Caco-2 (cell line): Measurements from ENCODE around the gene SPP1. TPM values are rescaled to one million over a fixed set of nuclear protein-coding genes. Genes with fewer than 3 reads are reported as not detected.
A peak's percentile ranks its signal among the peaks of the same experiment; 100 is the strongest.

Experiments
- Bru-seq: library from RNA; stranded (reverse); fragments of 400-500 nt; gene quantifications from one replicate; lab custom pipeline; 2021; lab: Mats Ljungman, UMichigan
- BruChase-seq, 2 experiments: library from RNA; stranded (reverse); fragments of 400-500 nt; gene quantifications; one replicate each; lab custom pipeline; 2021; lab: Mats Ljungman, UMichigan
- BruUV-seq: library from RNA; stranded (reverse); fragments of 400-500 nt; replicated peaks from 2 replicates; lab custom pipeline; 2021; lab: Mats Ljungman, UMichigan
- CTCF ChIA-PET: fragments of 300-600 bp; sonication (Branson Sonifier 250); formaldehyde crosslinking; loops from one replicate; lab custom pipeline; 2022; ENCODE audit warnings: antibody characterized with exemption; lab: Charles Lee
- POLR2A ChIA-PET: fragments of 300-600 bp; sonication (Branson Sonifier 250); formaldehyde crosslinking; loops from one replicate; lab custom pipeline; 2022; ENCODE audit warnings: antibody characterized with exemption; lab: Charles Lee
- DNase-seq, 2 experiments: peaks; one replicate each; pipeline versions ENCODE4 v3.0.0 to v3.0.0-alpha.2; 2020 to 2022
- H3K27me3 ChIP-seq: replicated peaks from 2 replicates; pipeline ENCODE4 v1.6.0; 2011; ENCODE audit warnings: low read length; ENCODE audit not compliant: control insufficient read depth, insufficient read depth
- H3K36me3 ChIP-seq: 2 replicates; pipeline ENCODE4 v1.5.1; 2011; ENCODE audit warnings: low read length; ENCODE audit not compliant: control insufficient read depth, insufficient read depth
- H3K4me1 ChIP-seq: fragments of 250-450 bp; sonication (Bioruptor Pico); 2 replicates; pipeline ENCODE4 v1.5.1; 2020; ENCODE audit warnings: mild to moderate bottlenecking
- H3K4me3 ChIP-seq: 2 replicates; pipeline ENCODE4 v1.5.1; 2011; ENCODE audit warnings: low read depth, mild to moderate bottlenecking, control low read depth, low read length
- H3K9me3 ChIP-seq: fragments of 250-450 bp; sonication (Bioruptor Pico); 2 replicates; pipeline ENCODE4 v1.5.1; 2020; ENCODE audit warnings: mild to moderate bottlenecking, moderate library complexity
- H3K27ac Mint-ChIP-seq: one replicate; pipeline ENCODE4 v1.8.0; 2022; ENCODE audit warnings: mixed read lengths; ENCODE audit not compliant: unreplicated experiment
- H3K27me3 Mint-ChIP-seq: one replicate; pipeline ENCODE4 v1.8.0; 2022; ENCODE audit warnings: mixed read lengths; ENCODE audit not compliant: insufficient read depth, unreplicated experiment
- H3K36me3 Mint-ChIP-seq: one replicate; pipeline ENCODE4 v1.8.0; 2022; ENCODE audit warnings: mild to moderate bottlenecking, mixed read lengths; ENCODE audit not compliant: insufficient read depth, unreplicated experiment
- H3K4me1 Mint-ChIP-seq: one replicate; pipeline ENCODE4 v1.8.0; 2022; ENCODE audit warnings: low read depth, mixed read lengths; ENCODE audit not compliant: unreplicated experiment
- H3K4me3 Mint-ChIP-seq: one replicate; pipeline ENCODE4 v1.8.0; 2022; ENCODE audit warnings: mild to moderate bottlenecking, moderate library complexity, mixed read lengths; ENCODE audit not compliant: unreplicated experiment
- H3K9me3 Mint-ChIP-seq: one replicate; pipeline ENCODE4 v1.8.0; 2022; ENCODE audit warnings: mixed read lengths; ENCODE audit not compliant: unreplicated experiment
- intact Hi-C: fragments of 100-400 bp; cut with micrococcal nuclease; formaldehyde crosslinking; loops from one replicate; pipeline ENCODE4 v1.10.0; 2022; ENCODE audit not compliant: unreplicated experiment
- long read RNA-seq: library from polyadenylated mRNA; stranded (forward); transcript quantifications from one replicate; pipeline ENCODE4 v2.0.0, GENCODE V29; 2022
- total RNA-seq: library from RNA; stranded (reverse); gene quantifications from 2 replicates; pipeline ENCODE4 v1.2.3, GENCODE V29; 2022
- TF ChIP-seq, protein P1 (sequence below), 2 experiments: fragments of 200-600 bp in 1 of 2; IDR thresholded peaks; 1 replicate in 1 of 2; 2 replicates in 1 of 2; pipeline versions ENCODE4 v1.5.1 to v1.8.0; 2011 to 2022; ENCODE audit warnings: antibody characterized with exemption in 1 of 2, control low read depth in 1 of 2, inconsistent platforms in 1 of 2, low read depth in 1 of 2, low read length in 1 of 2, mild to moderate bottlenecking in 1 of 2, moderate library complexity in 1 of 2; ENCODE audit not compliant: insufficient read depth in 1 of 2, severe bottlenecking in 1 of 2, unreplicated experiment in 1 of 2

SPP1 gene
- total RNA-seq (0.77 and 0.88 TPM in 2 replicates), Bru-seq, nascent RNA (percentile 15 among the genes with signal in this experiment), BruChase-seq, experiment 1, labeled RNA remaining after a 2-hour chase (not detected), BruChase-seq, experiment 2, labeled RNA remaining after a 6-hour chase (percentile 22 among the genes with signal in this experiment)
- long read RNA-seq, partial matches to known transcripts, result 0 of 3 reads
- long read RNA-seq, other reads (novel, unspliced or antisense), result 0 of 3 reads

DNA sequence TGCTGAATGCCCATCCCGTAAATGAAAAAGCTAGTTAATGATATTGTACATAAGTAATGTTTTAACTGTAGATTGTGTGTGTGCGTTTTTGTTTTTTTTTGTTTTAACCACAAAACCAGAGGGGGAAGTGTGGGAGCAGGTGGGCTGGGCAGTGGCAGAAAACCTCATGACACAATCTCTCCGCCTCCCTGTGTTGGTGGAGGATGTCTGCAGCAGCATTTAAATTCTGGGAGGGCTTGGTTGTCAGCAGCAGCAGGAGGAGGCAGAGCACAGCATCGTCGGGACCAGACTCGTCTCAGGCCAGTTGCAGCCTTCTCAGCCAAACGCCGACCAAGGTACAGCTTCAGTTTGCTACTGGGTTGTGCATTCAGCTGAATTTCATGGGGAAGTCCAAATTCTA, at the start of gene SPP1:
TSS of gene SPP1 (plus strand) at position 249 of the 400 bp plus-strand sequence. CDS start 1,182 bp downstream, outside the sequence.
- CTCF ChIA-PET, result no interaction called here
- peaks cover 4% of the 10 kb centered on the region for H3K36me3 Mint-ChIP-seq
- H3K27me3 Mint-ChIP-seq, result peaks cover 2% of the 10 kb centered on the region
- Histone ChIP-seq H3K4me3 (no peak within 1 kb of the TSS), H3K9me3 (no peaks in the 10 kb centered on the region), H3K36me3 (no peaks in the 10 kb centered on the region), H3K4me1 (no peaks in the 10 kb centered on the region), H3K27me3 (no peaks in the 10 kb centered on the region)
- POLR2A ChIA-PET, result no interaction called here
- peaks cover 6% of the 10 kb centered on the region for H3K4me1 Mint-ChIP-seq
- no TSS peak for BruUV-seq
- H3K4me3 Mint-ChIP-seq, result no peak within 1 kb of the TSS
- intact Hi-C loops, result no loop called here
- peak in 1 of 2 experiments; percentile 10 for DNase-seq
- H3K27ac Mint-ChIP-seq, result no peak within 1 kb of the TSS
- TF ChIP-seq, protein P1, sequence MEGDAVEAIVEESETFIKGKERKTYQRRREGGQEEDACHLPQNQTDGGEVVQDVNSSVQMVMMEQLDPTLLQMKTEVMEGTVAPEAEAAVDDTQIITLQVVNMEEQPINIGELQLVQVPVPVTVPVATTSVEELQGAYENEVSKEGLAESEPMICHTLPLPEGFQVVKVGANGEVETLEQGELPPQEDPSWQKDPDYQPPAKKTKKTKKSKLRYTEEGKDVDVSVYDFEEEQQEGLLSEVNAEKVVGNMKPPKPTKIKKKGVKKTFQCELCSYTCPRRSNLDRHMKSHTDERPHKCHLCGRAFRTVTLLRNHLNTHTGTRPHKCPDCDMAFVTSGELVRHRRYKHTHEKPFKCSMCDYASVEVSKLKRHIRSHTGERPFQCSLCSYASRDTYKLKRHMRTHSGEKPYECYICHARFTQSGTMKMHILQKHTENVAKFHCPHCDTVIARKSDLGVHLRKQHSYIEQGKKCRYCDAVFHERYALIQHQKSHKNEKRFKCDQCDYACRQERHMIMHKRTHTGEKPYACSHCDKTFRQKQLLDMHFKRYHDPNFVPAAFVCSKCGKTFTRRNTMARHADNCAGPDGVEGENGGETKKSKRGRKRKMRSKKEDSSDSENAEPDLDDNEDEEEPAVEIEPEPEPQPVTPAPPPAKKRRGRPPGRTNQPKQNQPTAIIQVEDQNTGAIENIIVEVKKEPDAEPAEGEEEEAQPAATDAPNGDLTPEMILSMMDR (IDR thresholded peaks at IDR 0.05; ENCODE audit: insufficient read depth in 1 of 2, low read depth in 1 of 2, low read length in 1 of 2, severe bottlenecking in 1 of 2, unreplicated experiment in 1 of 2), result no peak
- H3K9me3 Mint-ChIP-seq, result no peaks in the 10 kb centered on the region

DNA sequence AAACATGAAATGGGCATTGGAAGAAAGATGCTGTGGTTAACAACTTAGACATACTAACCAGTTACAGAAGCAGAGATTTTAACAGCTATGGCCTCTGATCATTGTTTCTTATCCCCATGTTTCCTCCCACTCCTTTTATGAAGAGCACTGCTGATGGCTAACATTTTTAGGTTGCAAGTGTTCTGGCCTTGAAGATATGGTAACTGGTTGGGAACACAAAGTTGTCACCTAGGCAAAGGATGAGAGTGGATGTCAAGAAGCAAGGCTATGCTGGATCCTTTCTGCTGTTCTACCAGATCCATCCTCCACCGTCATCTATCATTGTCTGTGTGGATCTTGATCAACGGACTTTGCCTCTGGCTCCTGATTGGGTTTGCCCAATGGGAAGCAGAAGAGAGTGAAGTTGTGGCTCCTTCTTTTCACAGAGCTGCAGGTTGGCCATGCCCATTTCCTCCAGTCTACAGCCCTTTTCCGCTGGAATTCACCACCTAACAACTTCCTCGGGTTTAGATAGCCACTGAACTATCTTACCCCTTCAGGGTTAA, 48.9 kb upstream of the SPP1 start:
- Mint-ChIP-seq H3K9me3 (peaks cover 33% of the 10 kb centered on the region), H3K27me3 (no peaks in the 10 kb centered on the region), H3K36me3 (no peaks in the 10 kb centered on the region), H3K4me3 (no peak overlapping the region), H3K27ac (no peak overlapping the region), H3K4me1 (no peaks in the 10 kb centered on the region)
- POLR2A ChIA-PET, result no interaction called here
- no peak for DNase-seq
- CTCF ChIA-PET, result no interaction called here
- Histone ChIP-seq H3K4me3 (no peak overlapping the region), H3K36me3 (no peaks in the 10 kb centered on the region), H3K9me3 (no peaks in the 10 kb centered on the region), H3K4me1 (no peaks in the 10 kb centered on the region), H3K27me3 (no peaks in the 10 kb centered on the region)
- TF ChIP-seq, protein P1 (IDR thresholded peaks at IDR 0.05; ENCODE audit: insufficient read depth in 1 of 2, low read depth in 1 of 2, low read length in 1 of 2, severe bottlenecking in 1 of 2, unreplicated experiment in 1 of 2), result no peak
- intact Hi-C loops, result no loop called here
- BruUV-seq, result no TSS peak

DNA sequence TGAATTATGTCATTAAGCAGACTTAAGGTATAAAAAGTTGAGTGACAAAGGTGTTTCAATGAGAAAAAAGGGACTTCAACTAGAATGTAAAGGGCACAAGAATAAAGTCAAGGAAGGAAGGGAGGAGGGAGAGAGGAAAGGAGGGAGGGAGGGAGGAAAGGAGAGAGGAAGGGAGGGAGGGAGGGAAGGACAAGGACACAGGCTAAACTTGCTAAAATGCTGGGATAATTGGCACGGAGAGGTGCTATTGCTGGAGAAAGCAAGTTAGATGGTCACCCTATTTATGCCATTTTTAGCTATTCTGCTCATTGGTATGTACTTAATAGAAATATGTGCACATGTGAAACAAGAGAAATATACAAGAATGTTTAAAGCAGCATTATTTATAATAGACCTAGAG, 44.9 kb upstream of the SPP1 start:
- Mint-ChIP-seq H3K4me3 (no peak overlapping the region), H3K4me1 (no peaks in the 10 kb centered on the region), H3K36me3 (no peaks in the 10 kb centered on the region), H3K27ac (no peak overlapping the region), H3K9me3 (peaks cover 11% of the 10 kb centered on the region), H3K27me3 (no peaks in the 10 kb centered on the region)
- TF ChIP-seq, protein P1 (IDR thresholded peaks at IDR 0.05; ENCODE audit: insufficient read depth in 1 of 2, low read depth in 1 of 2, low read length in 1 of 2, severe bottlenecking in 1 of 2, unreplicated experiment in 1 of 2), result no peak
- ChIA-PET CTCF (no interaction called here), POLR2A (no interaction called here)
- Histone ChIP-seq H3K9me3 (no peaks in the 10 kb centered on the region), H3K27me3 (no peaks in the 10 kb centered on the region), H3K4me3 (no peak overlapping the region), H3K36me3 (no peaks in the 10 kb centered on the region), H3K4me1 (no peaks in the 10 kb centered on the region)
- no peak for DNase-seq
- BruUV-seq, result no TSS peak
- intact Hi-C loops, result no loop called here
